ENCODE measurements around the gene MUC5B. TPM values are rescaled to one million over a fixed set of nuclear protein-coding genes. Genes with fewer than 3 reads are reported as not detected.

The MUC5B gene
- total RNA-seq, 1 experiment from 2014 or later: 1.6 TPM

DNA sequence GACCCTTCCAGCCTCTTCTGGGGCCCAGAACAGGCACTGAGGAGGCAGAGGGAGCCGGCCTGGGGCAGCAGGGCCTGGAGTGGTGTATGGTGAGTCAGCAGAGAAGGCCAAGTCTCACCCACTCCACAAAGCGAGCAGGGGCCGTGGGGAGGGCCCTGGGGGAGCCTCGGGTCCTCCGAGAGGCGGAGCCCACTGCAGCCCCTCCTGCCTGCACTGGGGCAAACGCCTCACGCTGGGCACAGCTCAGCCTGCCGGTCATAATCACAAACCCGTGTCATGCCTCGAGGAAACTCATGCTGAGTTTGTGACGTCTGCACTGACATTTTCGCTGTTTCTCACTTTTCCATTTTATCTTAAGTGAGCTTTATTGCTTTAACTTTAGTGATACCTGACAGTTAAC, 48.1 kb downstream of the MUC5B start (continued):
- no peak for TF ChIP-seq CDX4 (CRISPR knock-in tag; IDR thresholded peaks at IDR 0.05; ENCODE audit: borderline replicate concordance)
- no peak for TF ChIP-seq SMAD3 (CRISPR knock-in tag; IDR thresholded peaks at IDR 0.05; ENCODE audit: borderline replicate concordance)
- TF ChIP-seq ETV6 (CRISPR knock-in tag; IDR thresholded peaks at IDR 0.05): no peak
- no peak for TF ChIP-seq ZNF219 (CRISPR knock-in tag; IDR thresholded peaks at IDR 0.05; ENCODE audit: borderline replicate concordance)
- TF ChIP-seq TEAD4 (CRISPR knock-in tag; IDR thresholded peaks at IDR 0.05): no peak
- no peak for TF ChIP-seq USF2 (CRISPR knock-in tag; IDR thresholded peaks at IDR 0.05)
- no peak for TF ChIP-seq RELA (CRISPR knock-in tag; IDR thresholded peaks at IDR 0.05; ENCODE audit: borderline replicate concordance)
- no peak for TF ChIP-seq ZNF263 (CRISPR knock-in tag; IDR thresholded peaks at IDR 0.05; ENCODE audit: low read depth)

DNA sequence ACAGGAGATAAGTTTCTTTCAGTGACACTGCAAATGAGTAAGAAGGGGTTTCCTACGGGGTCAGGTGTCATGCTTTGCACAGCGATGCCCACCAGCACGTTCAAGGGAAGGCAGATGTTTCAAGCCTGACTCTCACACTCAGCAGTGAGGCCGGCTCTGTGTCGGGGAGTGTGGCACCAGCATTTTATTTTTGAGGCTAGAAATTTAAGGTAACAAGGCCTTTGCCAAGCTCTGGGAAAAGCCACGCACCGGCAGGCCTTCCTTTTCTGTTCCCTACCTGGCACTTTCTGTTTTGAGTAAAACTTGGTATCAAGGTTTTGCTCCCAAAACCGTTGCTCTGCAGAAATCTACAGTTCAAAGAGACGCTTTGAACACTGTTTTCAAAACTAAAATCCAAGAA, 48.5 kb downstream of the MUC5B start:
- CTCF ChIA-PET: no interaction called here

More for the DNA sequence above, 48.5 kb downstream of the MUC5B start:
- Mint-ChIP-seq H3K9me3 (peaks cover 16% of the 10 kb centered on the region), H3K36me3 (peaks cover 13% of the 10 kb centered on the region), H3K4me1 (no peaks in the 10 kb centered on the region), H3K4me3 (no peak overlapping the region), H3K27ac (no peak overlapping the region; the same call in 1 of the 2 replicates), H3K27me3 (ENCODE audit: low read depth) (peaks cover 6% of the 10 kb centered on the region; the same call in 1 of the 2 replicates)
- no peak for DNase-seq (ENCODE audit: low spot score)
- POLR2A ChIA-PET: no interaction called here
- no peak for ATAC-seq
- TF ChIP-seq, protein P1, sequence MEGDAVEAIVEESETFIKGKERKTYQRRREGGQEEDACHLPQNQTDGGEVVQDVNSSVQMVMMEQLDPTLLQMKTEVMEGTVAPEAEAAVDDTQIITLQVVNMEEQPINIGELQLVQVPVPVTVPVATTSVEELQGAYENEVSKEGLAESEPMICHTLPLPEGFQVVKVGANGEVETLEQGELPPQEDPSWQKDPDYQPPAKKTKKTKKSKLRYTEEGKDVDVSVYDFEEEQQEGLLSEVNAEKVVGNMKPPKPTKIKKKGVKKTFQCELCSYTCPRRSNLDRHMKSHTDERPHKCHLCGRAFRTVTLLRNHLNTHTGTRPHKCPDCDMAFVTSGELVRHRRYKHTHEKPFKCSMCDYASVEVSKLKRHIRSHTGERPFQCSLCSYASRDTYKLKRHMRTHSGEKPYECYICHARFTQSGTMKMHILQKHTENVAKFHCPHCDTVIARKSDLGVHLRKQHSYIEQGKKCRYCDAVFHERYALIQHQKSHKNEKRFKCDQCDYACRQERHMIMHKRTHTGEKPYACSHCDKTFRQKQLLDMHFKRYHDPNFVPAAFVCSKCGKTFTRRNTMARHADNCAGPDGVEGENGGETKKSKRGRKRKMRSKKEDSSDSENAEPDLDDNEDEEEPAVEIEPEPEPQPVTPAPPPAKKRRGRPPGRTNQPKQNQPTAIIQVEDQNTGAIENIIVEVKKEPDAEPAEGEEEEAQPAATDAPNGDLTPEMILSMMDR (IDR thresholded peaks at IDR 0.05): no peak
- TF ChIP-seq, protein P2, sequence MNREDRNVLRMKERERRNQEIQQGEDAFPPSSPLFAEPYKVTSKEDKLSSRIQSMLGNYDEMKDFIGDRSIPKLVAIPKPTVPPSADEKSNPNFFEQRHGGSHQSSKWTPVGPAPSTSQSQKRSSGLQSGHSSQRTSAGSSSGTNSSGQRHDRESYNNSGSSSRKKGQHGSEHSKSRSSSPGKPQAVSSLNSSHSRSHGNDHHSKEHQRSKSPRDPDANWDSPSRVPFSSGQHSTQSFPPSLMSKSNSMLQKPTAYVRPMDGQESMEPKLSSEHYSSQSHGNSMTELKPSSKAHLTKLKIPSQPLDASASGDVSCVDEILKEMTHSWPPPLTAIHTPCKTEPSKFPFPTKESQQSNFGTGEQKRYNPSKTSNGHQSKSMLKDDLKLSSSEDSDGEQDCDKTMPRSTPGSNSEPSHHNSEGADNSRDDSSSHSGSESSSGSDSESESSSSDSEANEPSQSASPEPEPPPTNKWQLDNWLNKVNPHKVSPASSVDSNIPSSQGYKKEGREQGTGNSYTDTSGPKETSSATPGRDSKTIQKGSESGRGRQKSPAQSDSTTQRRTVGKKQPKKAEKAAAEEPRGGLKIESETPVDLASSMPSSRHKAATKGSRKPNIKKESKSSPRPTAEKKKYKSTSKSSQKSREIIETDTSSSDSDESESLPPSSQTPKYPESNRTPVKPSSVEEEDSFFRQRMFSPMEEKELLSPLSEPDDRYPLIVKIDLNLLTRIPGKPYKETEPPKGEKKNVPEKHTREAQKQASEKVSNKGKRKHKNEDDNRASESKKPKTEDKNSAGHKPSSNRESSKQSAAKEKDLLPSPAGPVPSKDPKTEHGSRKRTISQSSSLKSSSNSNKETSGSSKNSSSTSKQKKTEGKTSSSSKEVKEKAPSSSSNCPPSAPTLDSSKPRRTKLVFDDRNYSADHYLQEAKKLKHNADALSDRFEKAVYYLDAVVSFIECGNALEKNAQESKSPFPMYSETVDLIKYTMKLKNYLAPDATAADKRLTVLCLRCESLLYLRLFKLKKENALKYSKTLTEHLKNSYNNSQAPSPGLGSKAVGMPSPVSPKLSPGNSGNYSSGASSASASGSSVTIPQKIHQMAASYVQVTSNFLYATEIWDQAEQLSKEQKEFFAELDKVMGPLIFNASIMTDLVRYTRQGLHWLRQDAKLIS (CRISPR knock-in tag; IDR thresholded peaks at IDR 0.05; ENCODE audit: borderline replicate concordance): no peak
- TF ChIP-seq, protein P3, sequence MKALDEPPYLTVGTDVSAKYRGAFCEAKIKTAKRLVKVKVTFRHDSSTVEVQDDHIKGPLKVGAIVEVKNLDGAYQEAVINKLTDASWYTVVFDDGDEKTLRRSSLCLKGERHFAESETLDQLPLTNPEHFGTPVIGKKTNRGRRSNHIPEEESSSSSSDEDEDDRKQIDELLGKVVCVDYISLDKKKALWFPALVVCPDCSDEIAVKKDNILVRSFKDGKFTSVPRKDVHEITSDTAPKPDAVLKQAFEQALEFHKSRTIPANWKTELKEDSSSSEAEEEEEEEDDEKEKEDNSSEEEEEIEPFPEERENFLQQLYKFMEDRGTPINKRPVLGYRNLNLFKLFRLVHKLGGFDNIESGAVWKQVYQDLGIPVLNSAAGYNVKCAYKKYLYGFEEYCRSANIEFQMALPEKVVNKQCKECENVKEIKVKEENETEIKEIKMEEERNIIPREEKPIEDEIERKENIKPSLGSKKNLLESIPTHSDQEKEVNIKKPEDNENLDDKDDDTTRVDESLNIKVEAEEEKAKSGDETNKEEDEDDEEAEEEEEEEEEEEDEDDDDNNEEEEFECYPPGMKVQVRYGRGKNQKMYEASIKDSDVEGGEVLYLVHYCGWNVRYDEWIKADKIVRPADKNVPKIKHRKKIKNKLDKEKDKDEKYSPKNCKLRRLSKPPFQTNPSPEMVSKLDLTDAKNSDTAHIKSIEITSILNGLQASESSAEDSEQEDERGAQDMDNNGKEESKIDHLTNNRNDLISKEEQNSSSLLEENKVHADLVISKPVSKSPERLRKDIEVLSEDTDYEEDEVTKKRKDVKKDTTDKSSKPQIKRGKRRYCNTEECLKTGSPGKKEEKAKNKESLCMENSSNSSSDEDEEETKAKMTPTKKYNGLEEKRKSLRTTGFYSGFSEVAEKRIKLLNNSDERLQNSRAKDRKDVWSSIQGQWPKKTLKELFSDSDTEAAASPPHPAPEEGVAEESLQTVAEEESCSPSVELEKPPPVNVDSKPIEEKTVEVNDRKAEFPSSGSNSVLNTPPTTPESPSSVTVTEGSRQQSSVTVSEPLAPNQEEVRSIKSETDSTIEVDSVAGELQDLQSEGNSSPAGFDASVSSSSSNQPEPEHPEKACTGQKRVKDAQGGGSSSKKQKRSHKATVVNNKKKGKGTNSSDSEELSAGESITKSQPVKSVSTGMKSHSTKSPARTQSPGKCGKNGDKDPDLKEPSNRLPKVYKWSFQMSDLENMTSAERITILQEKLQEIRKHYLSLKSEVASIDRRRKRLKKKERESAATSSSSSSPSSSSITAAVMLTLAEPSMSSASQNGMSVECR (CRISPR knock-in tag; IDR thresholded peaks at IDR 0.05; ENCODE audit: borderline replicate concordance): no peak
- TF ChIP-seq ZNF317 (CRISPR knock-in tag; IDR thresholded peaks at IDR 0.05; ENCODE audit: borderline replicate concordance, low read depth): no peak
- no peak for TF ChIP-seq IRF2 (CRISPR knock-in tag; IDR thresholded peaks at IDR 0.05; ENCODE audit: borderline replicate concordance, low read depth)
- no peak for TF ChIP-seq TEAD1 (CRISPR knock-in tag; IDR thresholded peaks at IDR 0.05)
- TF ChIP-seq EMX1 (CRISPR knock-in tag; IDR thresholded peaks at IDR 0.05): no peak

All from WTC11 (cell line).